ENCODE results near the gene CCN5.
A peak's percentile ranks its signal among the peaks of the same experiment; 100 is the strongest.

Gene CCN5

GRCh38 chr20:44737116-44737515 is 21.9 kb downstream of the CCN5 start:
- no peak for DNase-seq (ENCODE audit: low read depth)

DNA sequence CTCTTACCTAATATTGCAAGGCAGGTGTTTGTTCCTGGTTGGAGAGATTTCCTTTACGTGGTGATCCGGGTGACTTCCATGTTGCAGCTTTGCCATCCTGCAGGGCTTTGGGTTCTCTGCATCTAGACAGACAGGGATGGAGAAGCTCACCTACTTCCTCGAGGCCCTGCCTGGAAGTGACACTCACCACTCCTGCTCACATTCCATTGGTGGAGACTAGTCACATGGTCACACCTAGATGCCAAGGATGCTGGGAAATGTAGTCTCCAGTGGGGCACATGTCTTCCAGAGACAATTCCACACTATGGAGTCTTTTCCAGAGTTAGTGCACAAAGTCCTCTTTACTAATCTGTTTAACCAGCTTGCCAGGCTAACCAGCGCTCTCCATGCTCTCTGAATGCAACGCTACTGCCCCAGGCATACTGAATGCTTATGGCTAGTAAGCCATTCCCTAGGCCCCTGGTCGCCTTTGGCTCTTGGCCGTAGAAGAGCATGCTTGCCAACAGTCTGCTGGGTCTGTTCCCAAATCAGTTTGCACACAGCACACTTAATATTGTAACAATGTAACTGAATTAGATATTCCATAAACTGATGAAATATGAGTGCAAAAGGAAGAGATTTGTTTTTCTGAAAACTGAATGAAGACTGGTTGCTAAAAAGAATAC is 23.8 kb downstream of the CCN5 start:
- DNase-seq (ENCODE audit: low read depth), result no peak

GRCh38 chr20:44739942-44740341 is 24.8 kb downstream of the CCN5 start:
- DNase-seq (ENCODE audit: low read depth), result no peak

GRCh38 chr20:44742304-44743079 is 27.3 kb downstream of the CCN5 start:
- no peak for DNase-seq (ENCODE audit: low read depth)

DNA sequence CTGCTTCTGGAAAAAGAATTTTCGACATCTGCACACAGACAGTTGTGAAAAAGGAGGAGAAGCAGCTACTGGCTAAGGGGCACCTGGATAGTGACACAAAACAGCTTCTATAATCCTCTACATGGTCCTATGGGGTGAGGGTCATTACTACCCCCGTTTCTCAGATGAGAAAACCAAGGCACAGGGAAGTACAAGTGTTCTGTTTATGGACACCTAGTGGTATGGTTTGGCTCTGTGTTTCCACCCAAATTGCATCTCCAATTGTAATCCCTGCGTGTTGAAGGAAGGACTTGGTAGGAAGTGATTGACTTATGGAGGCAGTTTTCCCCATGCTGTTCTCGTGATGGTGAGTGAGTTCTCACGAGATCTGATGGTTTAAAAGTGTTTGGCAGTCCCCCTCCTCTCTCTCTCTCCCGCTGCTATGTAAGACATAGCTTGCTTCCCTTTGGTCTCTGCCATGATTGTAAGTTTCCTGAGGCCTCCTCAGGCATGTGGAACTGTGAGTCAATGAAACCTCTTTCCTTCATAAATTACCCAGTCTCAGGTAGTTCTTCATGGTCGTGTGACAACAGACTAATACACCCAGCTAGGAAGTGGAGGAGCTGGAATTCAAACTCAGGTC is 28.0 kb downstream of the CCN5 start:
- no peak for DNase-seq (ENCODE audit: low read depth)

- DNase-seq (ENCODE audit: low read depth), result no peak
These were observed 28.9 kb downstream of the CCN5 start for GRCh38 chr20:44743916-44744655.

DNA sequence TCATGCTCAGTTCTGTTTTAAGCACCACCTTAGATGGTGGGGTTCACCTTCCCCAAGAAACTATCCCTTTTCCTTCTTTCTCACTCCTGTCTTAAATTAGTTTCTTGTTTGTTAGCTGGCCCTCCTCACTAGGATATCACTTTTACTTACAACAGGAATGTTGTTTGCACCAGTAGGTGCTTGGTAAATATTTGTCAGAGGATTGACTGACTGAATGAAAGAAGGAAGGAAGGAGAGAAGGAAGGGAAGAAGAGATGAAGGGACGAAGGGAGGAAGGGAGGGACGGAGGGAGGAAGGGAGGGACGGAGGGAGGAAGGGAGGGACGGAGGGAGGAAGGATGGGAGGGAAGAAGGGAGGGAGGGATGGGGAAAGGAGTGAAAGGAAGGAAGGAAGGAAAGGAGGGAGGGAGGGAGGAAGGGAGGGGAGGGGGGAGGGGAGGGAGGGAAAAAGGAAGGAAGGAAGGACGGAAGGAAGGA is 30.0 kb downstream of the CCN5 start:
- no peak for DNase-seq (ENCODE audit: low read depth)

GRCh38 chr20:44745598-44746366 is 30.6 kb downstream of the CCN5 start, which contains the start of gene KCNK15:
Gene KCNK15 (plus strand): TSS chr20:44745865. CDS start chr20:44745911, 46 bp downstream.
- peak; percentile 26 for DNase-seq (ENCODE audit: low read depth)

DNA sequence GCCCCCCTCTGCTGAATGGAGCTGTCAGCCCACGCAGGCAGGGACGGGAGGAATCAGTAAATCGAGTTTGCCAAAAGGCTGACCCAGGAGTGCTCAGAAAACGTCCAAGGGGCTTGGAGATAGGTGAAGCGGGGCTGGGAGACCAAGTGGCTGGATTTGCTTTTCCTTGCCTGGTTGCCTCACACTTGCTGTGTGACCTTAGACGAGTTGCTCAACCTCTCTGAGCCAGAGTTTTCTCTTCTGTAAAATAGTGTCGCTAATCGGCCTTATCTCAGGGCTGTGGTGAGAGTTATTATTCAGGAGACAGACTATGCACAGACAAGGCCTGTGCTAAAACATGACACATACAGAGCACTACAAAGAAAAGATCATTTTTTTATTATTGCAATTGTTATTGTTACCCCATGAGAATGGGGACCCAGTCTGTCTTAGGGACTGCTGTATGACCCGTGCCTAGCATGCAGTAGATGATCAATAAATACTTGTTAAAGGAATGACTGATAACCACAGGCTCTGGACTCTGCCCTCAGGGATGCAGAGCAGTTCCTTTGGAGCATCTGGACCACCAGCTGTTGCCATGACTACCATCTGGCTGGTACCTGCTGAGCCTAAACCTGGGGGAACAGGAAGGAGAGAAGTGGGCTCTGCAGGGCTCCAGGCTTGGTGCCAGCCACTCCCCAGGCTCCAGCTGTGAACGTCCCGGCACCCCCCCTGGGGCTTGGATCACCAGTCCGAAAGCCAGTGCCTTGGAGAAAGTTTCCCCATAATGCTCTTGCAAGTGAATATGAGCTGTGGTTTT is 31.4 kb downstream of the CCN5 start:
- no peak for DNase-seq (ENCODE audit: low read depth)

DNA sequence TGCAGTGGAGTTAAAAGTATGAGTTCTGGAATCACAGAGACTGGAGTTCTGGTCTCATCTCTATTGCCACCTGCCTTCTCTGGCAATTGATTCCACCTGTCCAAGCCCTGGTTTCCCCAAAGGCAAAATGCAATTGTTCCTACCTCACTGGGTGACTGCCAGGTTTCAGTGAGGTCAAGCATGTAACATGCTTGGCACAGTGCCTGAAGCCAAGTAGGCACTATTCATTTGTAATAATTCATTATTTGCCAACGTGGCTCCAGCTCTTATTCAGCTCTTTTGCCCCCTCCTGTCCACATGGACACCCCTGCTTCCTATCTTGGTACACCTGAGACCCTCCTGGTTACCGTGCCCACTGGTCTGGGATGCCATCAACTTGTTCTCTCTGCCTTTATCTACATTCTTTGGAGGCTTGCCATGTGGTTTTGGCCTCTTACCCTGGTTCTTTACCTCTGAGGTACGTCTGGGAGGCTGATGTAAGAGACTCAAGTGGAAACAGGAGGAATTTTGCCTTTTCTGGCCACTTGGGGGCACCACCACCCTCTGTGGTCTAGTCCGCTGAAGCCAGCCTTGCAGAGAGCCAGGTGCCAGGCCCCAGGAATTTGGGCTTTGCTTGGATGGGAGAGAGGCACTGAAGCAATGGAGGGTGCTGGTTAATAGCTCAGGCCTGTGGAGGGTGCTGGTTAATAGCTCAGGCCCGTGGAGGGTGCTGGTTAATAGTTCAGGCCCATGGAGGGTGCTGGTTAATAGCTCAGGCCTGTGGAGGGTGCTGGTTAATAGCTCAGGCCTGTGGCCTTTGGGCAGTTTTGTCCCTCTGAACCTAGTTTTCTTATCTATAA is 32.2 kb downstream of the CCN5 start:
- DNase-seq (ENCODE audit: low read depth), result peak; percentile 24

DNA sequence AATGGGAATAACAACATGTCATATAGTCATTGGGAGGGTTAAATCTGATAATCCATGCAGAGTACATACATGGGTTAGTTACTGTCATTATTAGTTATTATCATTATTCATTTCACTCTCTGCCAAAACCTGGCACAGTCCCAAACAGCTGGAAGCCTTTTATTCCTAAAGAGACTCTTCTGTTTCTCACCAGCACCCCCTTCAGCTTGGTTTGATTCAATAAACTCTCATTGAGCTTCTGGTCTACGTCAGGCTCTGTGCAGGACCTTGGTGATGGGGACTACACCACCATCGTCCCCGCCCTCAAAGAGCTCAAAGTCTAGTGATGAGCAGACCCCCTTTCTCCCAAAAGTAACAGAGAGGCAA is 32.8 kb downstream of the CCN5 start:
- no peak for DNase-seq (ENCODE audit: low read depth)

- no peak for DNase-seq (ENCODE audit: low read depth)
These were observed 35.1 kb downstream of the CCN5 start for GRCh38 chr20:44750081-44750805.

GRCh38 chr20:44752099-44752931 is 37.1 kb downstream of the CCN5 start:
- DNase-seq (ENCODE audit: low read depth), result no peak

DNA sequence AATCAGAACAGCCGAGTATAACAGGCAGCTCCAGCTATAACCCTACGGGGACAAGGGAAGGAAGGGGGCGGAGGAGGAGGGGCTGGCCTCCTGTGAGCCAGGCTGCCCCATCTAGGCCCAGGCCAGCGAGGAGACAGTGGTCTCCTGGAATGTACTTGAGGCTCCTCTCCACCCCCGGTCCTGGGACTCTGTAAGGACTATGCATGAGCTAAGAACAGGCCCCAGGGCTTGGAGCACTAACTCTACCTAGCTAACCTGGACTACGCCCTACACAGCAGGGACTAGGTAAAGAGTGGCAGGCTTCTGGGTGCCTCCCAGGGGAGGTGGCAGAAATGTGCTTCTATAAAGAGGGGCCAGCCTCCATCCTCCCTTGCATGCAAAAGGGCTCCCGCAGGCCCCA is 39.4 kb downstream of the CCN5 start:
- DNase-seq (ENCODE audit: low read depth), result no peak

DNA sequence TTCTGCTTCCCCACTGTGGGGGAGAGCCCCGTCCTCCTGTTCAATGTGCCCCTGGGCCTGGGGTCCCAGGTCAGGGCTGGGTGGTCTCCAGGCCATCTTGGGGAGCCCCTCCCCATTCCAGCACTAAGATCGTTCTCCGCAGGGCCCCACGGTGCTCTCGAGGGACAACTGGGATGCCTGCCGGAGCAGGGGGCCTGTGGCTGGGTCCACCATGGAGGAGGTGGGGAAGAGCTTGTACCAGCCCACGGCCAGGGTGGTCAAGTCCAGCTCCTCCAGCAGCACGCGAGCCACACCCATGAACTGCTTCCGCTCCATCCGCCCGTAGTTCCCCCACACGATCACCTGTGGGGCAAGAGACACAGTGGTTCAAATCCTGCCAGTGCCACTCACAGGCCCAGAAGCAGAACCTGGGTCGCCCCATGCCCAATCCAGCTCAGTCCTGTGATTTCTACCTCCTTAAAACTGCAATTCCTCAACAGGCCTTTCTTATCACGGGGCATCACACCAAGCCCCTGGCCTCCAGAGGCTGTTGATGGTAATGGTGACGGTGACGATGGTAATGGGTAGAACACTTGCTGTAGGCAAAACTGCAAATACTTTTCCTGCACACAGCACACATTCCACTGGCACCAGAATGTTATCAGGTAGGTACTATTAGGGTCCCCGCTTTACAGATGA is 41.0 kb downstream of the CCN5 start:
- no peak for DNase-seq (ENCODE audit: low read depth)

DNA sequence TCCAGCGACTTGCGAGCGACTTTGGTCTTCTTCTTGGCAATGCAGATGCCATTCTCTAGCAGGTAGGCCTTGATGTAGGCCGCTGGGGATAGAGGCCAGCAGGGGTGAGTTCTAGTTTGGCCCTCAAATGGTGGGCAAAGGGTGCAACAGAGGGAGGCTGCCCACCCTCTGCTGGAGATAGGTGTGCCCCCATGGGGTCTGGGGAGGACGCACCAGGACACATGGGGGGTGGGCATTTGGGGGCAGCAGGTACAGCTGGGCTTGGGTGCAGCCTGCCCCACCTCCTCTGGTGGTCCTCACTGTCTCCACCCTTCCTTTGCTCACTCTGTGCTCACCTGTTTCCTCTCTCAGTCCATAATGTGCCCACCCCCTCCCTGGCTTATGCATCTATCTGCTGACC is 41.8 kb downstream of the CCN5 start:
- no peak for DNase-seq (ENCODE audit: low read depth)

GRCh38 chr20:44758247-44759101 is 43.3 kb downstream of the CCN5 start:
- no peak for DNase-seq (ENCODE audit: low read depth)

All from activated T-helper 9 cell treated with anti-CD3 and anti-CD28 coated beads, Interleukin-2, amount 50 U/mL, for 16 hours (primary cell).